ENCODE results near the gene DTX4. TPM values are rescaled to one million over a fixed set of nuclear protein-coding genes. Genes with fewer than 3 reads are reported as not detected.

The DTX4 gene
- total RNA-seq, 1 donor from 2014 or later: 79.2 TPM

DNA sequence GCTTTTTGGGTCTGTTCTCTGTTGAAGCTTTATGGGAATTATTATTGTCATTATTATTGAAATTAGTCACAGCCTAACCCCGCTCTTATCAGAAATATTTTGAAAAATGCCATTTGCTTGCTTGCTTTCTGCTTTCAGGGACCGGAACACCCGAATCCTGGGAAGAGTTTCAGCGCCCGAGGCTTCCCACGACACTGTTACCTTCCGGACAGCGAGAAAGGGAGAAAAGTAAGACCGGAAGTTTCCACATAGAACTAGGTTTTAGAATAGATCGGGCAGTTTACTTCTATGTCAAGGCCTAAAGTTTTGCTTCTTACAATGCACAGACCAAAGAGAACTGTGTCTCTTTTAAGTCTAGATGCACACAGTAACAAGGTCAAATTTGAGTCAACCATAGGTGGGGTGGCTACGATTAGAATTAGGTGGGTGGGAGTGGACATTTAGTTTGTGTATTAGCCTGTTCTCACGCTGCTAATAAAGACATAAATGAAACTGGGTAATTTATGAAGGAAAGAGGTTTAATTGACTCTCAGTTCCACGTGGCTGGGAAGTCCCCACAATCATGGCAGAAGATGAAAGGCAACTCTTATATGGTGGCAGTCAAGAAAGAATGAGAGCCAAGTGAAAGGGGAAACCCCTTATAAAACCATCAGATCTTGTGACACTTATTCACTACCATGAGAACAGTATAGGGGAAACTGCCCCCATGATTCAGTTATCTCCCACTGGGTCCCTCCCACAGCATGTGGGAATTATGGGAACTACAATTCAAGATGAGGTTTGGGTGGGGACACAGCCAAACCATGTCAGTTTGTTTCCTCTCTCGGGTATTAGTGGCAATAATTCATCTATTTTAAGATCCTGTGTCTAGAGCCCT is 27.9 kb downstream of the DTX4 start:
- Mint-ChIP-seq H3K27ac (no peak overlapping the region), H3K27me3 (no peaks in the 10 kb centered on the region), H3K4me1 (ENCODE audit: unreplicated experiment) (no peaks in the 10 kb centered on the region), H3K36me3 (peaks cover 45% of the 10 kb centered on the region), H3K9me3 (no peaks in the 10 kb centered on the region), H3K4me3 (no peak overlapping the region)
- DNase-seq (ENCODE audit: extremely low spot score, unreplicated experiment): no peak
- TF ChIP-seq, protein P1, sequence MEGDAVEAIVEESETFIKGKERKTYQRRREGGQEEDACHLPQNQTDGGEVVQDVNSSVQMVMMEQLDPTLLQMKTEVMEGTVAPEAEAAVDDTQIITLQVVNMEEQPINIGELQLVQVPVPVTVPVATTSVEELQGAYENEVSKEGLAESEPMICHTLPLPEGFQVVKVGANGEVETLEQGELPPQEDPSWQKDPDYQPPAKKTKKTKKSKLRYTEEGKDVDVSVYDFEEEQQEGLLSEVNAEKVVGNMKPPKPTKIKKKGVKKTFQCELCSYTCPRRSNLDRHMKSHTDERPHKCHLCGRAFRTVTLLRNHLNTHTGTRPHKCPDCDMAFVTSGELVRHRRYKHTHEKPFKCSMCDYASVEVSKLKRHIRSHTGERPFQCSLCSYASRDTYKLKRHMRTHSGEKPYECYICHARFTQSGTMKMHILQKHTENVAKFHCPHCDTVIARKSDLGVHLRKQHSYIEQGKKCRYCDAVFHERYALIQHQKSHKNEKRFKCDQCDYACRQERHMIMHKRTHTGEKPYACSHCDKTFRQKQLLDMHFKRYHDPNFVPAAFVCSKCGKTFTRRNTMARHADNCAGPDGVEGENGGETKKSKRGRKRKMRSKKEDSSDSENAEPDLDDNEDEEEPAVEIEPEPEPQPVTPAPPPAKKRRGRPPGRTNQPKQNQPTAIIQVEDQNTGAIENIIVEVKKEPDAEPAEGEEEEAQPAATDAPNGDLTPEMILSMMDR (conservative IDR thresholded peaks at IDR 0.05): no peak

DNA sequence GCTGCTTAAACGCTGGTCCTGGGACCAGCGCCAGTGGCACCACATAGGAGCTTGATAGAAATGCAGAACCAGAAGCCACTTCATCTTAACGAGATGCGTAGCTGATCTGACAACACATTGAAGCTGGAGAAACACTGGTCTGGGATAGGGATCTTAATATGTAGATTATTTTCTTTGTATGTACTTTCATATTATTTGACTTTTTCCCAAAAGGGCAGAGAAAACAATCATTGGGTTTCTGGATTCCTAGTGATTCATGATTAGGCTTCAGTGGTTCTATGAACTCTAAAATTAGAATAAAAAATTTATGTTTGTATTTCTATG is 28.5 kb downstream of the DTX4 start:
- H3K4me1 Mint-ChIP-seq (ENCODE audit: unreplicated experiment): no peaks in the 10 kb centered on the region
- no peaks in the 10 kb centered on the region for H3K9me3 Mint-ChIP-seq
- H3K36me3 Mint-ChIP-seq: peaks cover 42% of the 10 kb centered on the region
- TF ChIP-seq, protein P1 (conservative IDR thresholded peaks at IDR 0.05): no peak
- H3K4me3 Mint-ChIP-seq: no peak overlapping the region
- no peak overlapping the region for H3K27ac Mint-ChIP-seq
- DNase-seq (ENCODE audit: extremely low spot score, unreplicated experiment): no peak
- H3K27me3 Mint-ChIP-seq: no peaks in the 10 kb centered on the region

- Mint-ChIP-seq H3K4me3 (no peak overlapping the region), H3K27me3 (no peaks in the 10 kb centered on the region), H3K27ac (no peak overlapping the region), H3K9me3 (no peaks in the 10 kb centered on the region), H3K36me3 (peaks cover 39% of the 10 kb centered on the region), H3K4me1 (ENCODE audit: unreplicated experiment) (no peaks in the 10 kb centered on the region)
- TF ChIP-seq, protein P1 (conservative IDR thresholded peaks at IDR 0.05): peak; percentile 51
- no peak for DNase-seq (ENCODE audit: extremely low spot score, unreplicated experiment)
These were observed 29.4 kb downstream of the DTX4 start for GRCh38 chr11:59201353-59201752.

- TF ChIP-seq, protein P1 (conservative IDR thresholded peaks at IDR 0.05): no peak
- no peaks in the 10 kb centered on the region for H3K9me3 Mint-ChIP-seq
- peaks cover 9% of the 10 kb centered on the region for H3K4me1 Mint-ChIP-seq (ENCODE audit: unreplicated experiment)
- DNase-seq (ENCODE audit: extremely low spot score, unreplicated experiment): no peak
- H3K4me3 Mint-ChIP-seq: no peak overlapping the region
- no peak overlapping the region for H3K27ac Mint-ChIP-seq
- H3K27me3 Mint-ChIP-seq: no peaks in the 10 kb centered on the region
- peaks cover 25% of the 10 kb centered on the region for H3K36me3 Mint-ChIP-seq
These were observed 32.8 kb downstream of the DTX4 start for GRCh38 chr11:59204746-59205145.

DNA sequence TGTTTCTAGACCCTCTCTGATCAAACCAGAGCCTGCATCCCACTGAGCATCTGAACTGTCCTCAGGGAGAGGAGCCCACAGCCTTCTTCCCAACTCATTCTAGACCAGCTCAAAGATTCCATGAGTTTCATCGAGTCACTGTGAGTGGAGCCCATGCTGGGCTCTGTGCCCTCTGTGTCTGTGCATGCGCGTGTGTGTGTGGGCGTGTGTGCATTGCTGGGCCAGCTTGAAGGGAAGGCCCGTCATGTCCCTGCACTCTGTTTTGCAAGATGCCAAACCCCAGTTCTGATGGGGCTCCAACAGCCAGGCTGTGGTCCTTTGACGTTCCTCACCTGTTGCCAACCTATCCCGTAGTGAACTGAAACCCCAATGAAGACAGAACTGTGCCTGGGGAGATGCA is 33.7 kb downstream of the DTX4 start:
- TF ChIP-seq, protein P1 (conservative IDR thresholded peaks at IDR 0.05): no peak
- Mint-ChIP-seq H3K4me1 (ENCODE audit: unreplicated experiment) (peaks cover 9% of the 10 kb centered on the region), H3K9me3 (no peaks in the 10 kb centered on the region), H3K27me3 (no peaks in the 10 kb centered on the region), H3K4me3 (no peak overlapping the region), H3K36me3 (peaks cover 17% of the 10 kb centered on the region), H3K27ac (no peak overlapping the region)
- no peak for DNase-seq (ENCODE audit: extremely low spot score, unreplicated experiment)

Data from type B pancreatic cell (in vitro differentiated cells).